Ishikawa (cell line): ENCODE measurements around the gene TSTD2.

Experiments used
- CEBPB ChIP-seq: IDR thresholded peaks from 2 replicates; pipeline ENCODE4 v1.6.1; 2012
- CREB1 ChIP-seq: IDR thresholded peaks from 2 replicates; pipeline ENCODE4 v1.6.1; 2012; ENCODE audit warnings: low read depth
- EGR1 ChIP-seq: IDR thresholded peaks from 2 replicates; pipeline ENCODE4 v1.6.1; 2012
- EP300 ChIP-seq: IDR thresholded peaks from 2 replicates; pipeline ENCODE4 v1.6.1; 2012; ENCODE audit warnings: borderline replicate concordance
- FOXM1 ChIP-seq: IDR thresholded peaks from 2 replicates; pipeline ENCODE4 v1.6.1; 2012; ENCODE audit warnings: low read depth, borderline replicate concordance
- NFIC ChIP-seq: IDR thresholded peaks from 2 replicates; pipeline ENCODE4 v1.6.1; 2012
- RAD21 ChIP-seq: IDR thresholded peaks from 2 replicates; pipeline ENCODE4 v1.6.1; 2012; ENCODE audit warnings: low read depth
- TAF1 ChIP-seq: IDR thresholded peaks from 2 replicates; pipeline ENCODE4 v1.6.1; 2012; ENCODE audit warnings: low read depth, mild to moderate bottlenecking
- TCF12 ChIP-seq: IDR thresholded peaks from 2 replicates; pipeline ENCODE4 v1.6.1; 2012; ENCODE audit warnings: low read depth
- TEAD4 ChIP-seq: IDR thresholded peaks from 2 replicates; pipeline ENCODE4 v1.6.1; 2012
- YY1 ChIP-seq: IDR thresholded peaks from 2 replicates; pipeline ENCODE4 v1.6.1; 2012; ENCODE audit warnings: low read depth
- ZBTB7A ChIP-seq: IDR thresholded peaks from 2 replicates; pipeline ENCODE4 v1.6.1; 2012; ENCODE audit warnings: low read depth
- TF ChIP-seq, protein P1 (sequence below): IDR thresholded peaks from 2 replicates; pipeline ENCODE4 v1.6.1; 2012; ENCODE audit warnings: low read depth, mild to moderate bottlenecking
- TF ChIP-seq, protein P2 (sequence below): IDR thresholded peaks from 2 replicates; pipeline ENCODE4 v1.6.1; 2012
- TF ChIP-seq, protein P3 (sequence below): IDR thresholded peaks from 2 replicates; pipeline ENCODE4 v1.6.1; 2012

TSTD2 gene

DNA sequence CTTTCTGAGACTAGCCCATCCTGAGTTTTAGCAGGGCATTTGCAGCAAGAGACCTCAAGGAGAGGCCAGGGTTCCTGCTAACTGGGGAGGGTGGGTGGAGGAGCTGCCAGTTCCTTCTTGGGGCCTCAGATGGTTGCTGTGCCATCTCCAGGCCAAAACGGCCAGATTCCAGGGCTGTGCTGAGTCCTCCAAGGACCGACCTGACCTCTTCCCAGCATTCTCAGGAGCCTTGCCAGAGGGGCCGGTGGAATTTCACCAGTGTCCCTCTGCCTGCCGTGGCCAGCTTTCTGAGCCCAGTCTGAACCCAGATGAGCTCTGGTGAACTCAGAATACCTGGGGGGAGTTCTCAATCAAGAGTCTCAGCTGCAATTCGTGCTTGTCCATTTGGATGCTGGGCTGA lies 54.3 kb downstream of the TSTD2 start:
- no peak for TF ChIP-seq NFIC
- TF ChIP-seq EGR1: no peak
- TF ChIP-seq ZBTB7A: no peak
- TF ChIP-seq YY1: no peak
- TF ChIP-seq EP300: no peak
- no peak for TF ChIP-seq TCF12
- no peak for TF ChIP-seq TAF1
- TF ChIP-seq CEBPB: no peak
- no peak for TF ChIP-seq FOXM1
- no peak for TF ChIP-seq TEAD4
- TF ChIP-seq, protein P1, sequence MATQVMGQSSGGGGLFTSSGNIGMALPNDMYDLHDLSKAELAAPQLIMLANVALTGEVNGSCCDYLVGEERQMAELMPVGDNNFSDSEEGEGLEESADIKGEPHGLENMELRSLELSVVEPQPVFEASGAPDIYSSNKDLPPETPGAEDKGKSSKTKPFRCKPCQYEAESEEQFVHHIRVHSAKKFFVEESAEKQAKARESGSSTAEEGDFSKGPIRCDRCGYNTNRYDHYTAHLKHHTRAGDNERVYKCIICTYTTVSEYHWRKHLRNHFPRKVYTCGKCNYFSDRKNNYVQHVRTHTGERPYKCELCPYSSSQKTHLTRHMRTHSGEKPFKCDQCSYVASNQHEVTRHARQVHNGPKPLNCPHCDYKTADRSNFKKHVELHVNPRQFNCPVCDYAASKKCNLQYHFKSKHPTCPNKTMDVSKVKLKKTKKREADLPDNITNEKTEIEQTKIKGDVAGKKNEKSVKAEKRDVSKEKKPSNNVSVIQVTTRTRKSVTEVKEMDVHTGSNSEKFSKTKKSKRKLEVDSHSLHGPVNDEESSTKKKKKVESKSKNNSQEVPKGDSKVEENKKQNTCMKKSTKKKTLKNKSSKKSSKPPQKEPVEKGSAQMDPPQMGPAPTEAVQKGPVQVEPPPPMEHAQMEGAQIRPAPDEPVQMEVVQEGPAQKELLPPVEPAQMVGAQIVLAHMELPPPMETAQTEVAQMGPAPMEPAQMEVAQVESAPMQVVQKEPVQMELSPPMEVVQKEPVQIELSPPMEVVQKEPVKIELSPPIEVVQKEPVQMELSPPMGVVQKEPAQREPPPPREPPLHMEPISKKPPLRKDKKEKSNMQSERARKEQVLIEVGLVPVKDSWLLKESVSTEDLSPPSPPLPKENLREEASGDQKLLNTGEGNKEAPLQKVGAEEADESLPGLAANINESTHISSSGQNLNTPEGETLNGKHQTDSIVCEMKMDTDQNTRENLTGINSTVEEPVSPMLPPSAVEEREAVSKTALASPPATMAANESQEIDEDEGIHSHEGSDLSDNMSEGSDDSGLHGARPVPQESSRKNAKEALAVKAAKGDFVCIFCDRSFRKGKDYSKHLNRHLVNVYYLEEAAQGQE: no peak
- TF ChIP-seq, protein P2, sequence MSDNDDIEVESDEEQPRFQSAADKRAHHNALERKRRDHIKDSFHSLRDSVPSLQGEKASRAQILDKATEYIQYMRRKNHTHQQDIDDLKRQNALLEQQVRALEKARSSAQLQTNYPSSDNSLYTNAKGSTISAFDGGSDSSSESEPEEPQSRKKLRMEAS: no peak
- no peak for TF ChIP-seq RAD21
- TF ChIP-seq, protein P3, sequence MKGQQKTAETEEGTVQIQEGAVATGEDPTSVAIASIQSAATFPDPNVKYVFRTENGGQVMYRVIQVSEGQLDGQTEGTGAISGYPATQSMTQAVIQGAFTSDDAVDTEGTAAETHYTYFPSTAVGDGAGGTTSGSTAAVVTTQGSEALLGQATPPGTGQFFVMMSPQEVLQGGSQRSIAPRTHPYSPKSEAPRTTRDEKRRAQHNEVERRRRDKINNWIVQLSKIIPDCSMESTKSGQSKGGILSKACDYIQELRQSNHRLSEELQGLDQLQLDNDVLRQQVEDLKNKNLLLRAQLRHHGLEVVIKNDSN: no peak
- TF ChIP-seq CREB1: no peak

DNA sequence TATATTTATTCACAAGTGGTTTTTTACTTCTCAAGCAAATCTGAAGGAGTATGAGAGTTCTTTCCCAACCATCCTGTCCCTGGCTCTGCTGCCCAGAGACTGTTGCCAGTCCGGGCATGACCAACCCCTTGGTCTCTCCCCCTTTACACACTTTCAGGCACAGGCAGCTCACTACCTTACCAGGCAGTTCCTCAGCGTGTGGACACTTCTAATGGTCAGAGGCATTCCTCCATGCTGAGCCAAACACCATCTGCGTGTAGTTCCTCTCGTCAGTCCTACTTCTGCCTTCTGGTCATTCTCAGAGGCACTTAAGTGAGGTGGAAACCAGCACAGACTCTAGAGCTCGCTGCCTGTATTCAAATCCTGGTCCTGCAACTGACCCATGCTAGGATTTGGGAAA lies 56.1 kb downstream of the TSTD2 start:
- TF ChIP-seq EGR1 (no peak), RAD21 (no peak), ZBTB7A (no peak), CREB1 (no peak), EP300 (no peak), YY1 (no peak), TCF12 (no peak), TAF1 (no peak), NFIC (no peak), CEBPB (no peak), TEAD4 (no peak), FOXM1 (no peak)
- TF ChIP-seq, protein P3: no peak
- TF ChIP-seq, protein P1: no peak
- TF ChIP-seq, protein P2: no peak

DNA sequence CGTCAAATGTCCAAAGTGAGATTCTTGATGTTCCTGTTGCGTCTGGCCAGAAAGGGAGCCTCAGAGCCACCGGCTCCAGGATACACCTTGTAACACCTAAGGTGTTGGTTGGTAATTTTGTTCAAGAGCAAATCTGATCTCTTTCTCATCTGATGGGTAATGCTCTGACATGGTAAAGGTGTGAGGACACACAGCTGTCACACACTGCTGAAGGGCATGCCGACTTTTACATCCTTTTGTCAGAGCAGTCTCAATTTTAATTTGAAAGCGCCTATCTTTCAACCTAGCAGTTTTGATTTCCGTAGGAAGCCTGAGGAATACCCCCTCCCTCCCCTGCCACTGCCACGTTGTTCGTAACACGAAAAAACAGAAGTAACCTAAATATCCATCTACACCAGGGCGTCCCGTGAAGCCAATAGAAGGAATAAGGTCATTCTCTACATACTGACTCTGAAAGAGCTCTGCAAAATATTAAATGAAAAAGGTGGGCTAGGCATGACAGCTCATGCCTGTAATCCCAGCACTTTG lies 57.4 kb downstream of the TSTD2 start:
- TF ChIP-seq TAF1: no peak
- TF ChIP-seq ZBTB7A: no peak
- TF ChIP-seq, protein P1: no peak
- TF ChIP-seq, protein P3: no peak
- no peak for TF ChIP-seq FOXM1
- TF ChIP-seq EGR1: no peak

DNA sequence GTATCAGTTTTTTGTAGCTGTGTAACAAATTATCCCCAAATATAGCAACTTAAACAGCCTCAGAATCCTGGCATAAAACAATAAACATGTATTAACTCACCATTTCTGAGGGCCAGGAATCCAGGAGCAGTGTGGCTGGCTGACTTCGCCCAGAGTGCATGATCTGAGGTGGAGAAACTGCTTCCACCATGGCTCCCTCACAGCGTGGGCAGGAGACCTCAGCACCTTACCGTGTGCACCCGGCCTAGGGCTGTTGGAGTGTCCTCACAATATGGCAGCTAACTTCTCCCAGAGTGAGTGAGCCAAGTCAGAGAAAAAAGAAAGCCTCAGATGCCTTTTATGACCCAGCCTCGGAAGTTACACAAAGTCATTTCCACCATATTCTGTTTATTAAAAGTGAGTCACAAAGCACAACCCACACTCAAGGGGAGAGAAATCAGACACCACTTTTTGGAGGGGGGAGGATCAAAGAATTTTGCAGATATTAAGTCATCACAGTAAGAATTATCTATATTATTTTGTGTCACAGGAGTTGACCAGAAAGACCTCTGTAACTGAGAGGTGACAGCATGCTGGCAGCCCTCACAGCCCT lies 59.6 kb downstream of the TSTD2 start:
- TF ChIP-seq TCF12 (no peak), EGR1 (no peak), NFIC (no peak), TAF1 (no peak), EP300 (no peak)
- TF ChIP-seq, protein P3: no peak
- TF ChIP-seq, protein P2: no peak
